ENCODE measurements around the gene POLG.

POLG gene

DNA sequence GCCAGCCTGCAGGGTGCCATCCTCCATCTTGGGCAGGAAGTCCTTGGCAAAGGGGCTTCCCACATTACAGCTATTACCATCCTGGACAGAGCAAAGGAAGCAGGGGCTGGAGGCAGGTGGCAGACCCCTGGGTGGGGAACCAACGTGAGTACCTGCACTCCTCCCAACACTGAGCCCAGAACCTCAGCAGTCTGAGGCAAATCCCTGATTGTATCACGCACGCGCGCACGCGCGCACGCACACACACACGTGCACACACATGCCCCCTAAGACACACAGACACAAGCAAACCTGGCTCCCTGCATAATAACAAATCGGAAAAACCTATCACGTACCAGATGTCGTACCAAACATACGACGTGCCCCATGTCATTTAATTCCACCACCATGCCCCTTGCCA, 11.8 kb downstream of the POLG start:
- TF ChIP-seq, protein P1, sequence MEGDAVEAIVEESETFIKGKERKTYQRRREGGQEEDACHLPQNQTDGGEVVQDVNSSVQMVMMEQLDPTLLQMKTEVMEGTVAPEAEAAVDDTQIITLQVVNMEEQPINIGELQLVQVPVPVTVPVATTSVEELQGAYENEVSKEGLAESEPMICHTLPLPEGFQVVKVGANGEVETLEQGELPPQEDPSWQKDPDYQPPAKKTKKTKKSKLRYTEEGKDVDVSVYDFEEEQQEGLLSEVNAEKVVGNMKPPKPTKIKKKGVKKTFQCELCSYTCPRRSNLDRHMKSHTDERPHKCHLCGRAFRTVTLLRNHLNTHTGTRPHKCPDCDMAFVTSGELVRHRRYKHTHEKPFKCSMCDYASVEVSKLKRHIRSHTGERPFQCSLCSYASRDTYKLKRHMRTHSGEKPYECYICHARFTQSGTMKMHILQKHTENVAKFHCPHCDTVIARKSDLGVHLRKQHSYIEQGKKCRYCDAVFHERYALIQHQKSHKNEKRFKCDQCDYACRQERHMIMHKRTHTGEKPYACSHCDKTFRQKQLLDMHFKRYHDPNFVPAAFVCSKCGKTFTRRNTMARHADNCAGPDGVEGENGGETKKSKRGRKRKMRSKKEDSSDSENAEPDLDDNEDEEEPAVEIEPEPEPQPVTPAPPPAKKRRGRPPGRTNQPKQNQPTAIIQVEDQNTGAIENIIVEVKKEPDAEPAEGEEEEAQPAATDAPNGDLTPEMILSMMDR (IDR thresholded peaks at IDR 0.05; ENCODE audit: borderline replicate concordance, insufficient read depth, low read depth, low read length): no peak

DNA sequence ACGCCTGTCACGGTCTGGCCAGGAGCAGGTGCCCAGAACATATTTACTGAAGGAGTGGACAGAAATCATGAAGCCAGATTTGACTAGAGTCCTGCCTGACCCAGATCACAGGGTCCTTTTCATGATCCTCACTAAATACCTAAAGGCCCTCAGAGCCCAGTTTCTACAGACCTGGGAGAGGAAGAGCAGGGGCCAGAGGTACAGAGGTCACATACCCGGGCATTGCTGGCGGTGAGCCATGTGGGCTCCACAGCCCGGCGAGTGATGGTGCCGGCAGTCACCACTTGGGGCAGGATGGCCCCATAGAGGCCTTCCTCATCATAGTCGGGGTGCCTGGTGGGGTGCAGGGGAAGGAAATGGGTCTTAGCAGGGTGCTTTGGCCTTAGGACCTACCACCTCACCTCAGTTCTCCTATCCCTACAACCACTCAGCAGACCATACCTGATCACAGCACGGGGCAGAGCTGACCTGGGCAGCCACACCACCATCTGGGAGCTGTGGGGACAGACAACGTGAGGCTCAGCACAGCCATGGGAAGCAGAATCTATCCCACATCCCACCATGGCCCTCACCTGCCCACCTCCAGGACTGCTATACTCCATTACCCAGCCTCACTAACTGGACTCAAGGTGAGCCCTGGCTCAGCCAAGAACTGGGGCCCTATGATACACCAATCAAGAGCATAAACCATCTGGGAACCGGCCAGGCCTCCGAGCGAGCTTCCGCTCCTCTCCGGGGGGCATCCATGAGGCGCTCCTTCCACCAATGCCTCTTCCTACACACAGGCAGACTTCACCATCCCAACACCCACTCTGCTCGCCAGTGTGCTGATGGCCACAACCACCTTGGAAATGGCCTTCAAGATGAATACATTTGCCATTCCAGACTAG, 12.9 kb downstream of the POLG start:
- TF ChIP-seq, protein P1 (IDR thresholded peaks at IDR 0.05; ENCODE audit: borderline replicate concordance, insufficient read depth, low read depth, low read length): 0 out of 2 replicates have a peak, but pooled peaks have one; percentile 27
- H3K4me3 ChIP-seq (ENCODE audit: low read depth, low read length): no peak overlapping the region

More for the DNA sequence above, 11.8 kb downstream of the POLG start:
- H3K4me3 ChIP-seq (ENCODE audit: low read depth, low read length): no peak overlapping the region

DNA sequence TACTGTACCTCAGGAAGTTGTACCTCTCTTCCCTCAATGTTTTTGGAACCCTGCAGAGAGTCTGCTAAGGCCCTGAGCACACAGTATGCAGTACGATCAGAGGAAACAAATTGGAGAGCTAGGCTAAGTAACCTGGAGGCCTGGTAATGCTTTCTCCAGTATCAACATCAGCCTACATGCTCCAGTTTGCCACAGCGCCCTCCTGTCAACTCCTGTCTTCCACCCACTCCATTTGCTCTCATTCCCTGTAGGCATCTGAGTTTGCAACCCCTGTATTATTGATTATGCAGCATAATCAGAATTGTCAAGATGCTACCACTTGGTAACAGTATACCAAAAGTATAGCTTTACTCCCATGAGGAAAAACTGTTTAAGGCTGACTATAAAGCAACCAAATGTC, 14.4 kb downstream of the POLG start:
- TF ChIP-seq, protein P1 (IDR thresholded peaks at IDR 0.05; ENCODE audit: borderline replicate concordance, insufficient read depth, low read depth, low read length): no peak
- H3K4me3 ChIP-seq (ENCODE audit: low read depth, low read length): no peak overlapping the region

DNA sequence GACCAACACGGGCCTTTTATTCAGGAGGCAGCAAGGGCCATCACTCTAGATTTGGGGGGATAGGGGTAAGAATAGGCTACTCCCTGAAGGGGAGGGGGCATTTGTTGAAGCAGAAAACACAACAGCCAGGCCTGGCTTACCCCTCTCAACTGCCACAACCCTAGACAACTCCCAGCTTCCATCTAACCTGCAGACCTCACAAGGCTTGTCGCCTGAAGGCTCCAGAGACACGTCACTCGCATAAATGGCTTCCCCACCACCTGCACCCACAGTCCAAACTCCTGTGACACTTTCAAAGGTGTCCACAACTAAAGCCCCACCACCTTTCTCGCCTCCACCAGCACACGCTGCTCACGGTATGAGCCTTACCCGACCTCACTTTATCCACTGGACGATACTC, 14.9 kb downstream of the POLG start:
- TF ChIP-seq, protein P1 (IDR thresholded peaks at IDR 0.05; ENCODE audit: borderline replicate concordance, insufficient read depth, low read depth, low read length): no peak
- H3K4me3 ChIP-seq (ENCODE audit: low read depth, low read length): no peak overlapping the region

DNA sequence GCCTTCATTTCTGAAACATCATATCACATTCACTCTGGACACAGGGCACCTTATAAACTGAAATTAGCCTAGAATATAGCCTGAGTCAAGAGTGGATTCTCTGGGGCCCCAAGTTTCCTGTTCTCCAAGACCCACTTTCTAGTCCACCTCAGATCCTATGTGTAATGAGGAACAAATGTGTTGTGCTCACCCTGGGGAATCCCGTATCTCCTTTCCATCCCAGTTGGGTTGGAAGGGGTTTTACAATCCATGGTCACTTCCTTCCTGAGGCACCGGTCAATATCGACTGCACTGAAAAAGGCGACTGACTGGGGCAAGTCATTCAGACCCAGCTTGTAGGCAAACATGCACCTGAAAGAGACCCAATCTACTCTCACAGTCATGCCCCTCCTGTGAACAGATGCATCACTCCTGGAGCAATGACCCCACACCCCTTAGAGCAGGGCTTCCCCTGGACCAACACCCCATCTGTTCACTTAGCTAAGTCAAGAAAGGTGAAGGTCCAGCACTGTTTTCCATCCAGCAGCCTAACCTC, 17.4 kb downstream of the POLG start:
- TF ChIP-seq, protein P1 (IDR thresholded peaks at IDR 0.05; ENCODE audit: borderline replicate concordance, insufficient read depth, low read depth, low read length): no peak
- H3K4me3 ChIP-seq (ENCODE audit: low read depth, low read length): no peak overlapping the region

DNA sequence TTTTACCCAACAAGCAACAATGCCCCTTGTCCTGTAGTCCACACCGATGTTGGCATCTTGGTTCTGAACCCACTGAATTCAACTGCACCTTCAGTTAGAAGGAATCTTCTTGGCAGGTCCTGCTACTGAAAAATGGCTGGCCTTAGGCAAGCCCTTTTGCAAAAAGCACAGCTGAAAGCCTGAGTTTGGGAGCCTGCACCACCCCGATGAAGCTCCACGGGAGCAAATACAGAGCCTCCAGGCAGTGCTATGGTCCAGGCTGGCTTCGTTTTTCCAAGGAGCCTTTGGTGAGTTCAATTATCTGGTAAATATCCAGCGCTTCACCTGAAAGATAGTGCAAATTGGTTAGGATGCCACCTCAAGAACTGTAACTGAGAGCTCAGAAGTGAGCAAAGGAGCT, 18.1 kb downstream of the POLG start:
- TF ChIP-seq, protein P1 (IDR thresholded peaks at IDR 0.05; ENCODE audit: borderline replicate concordance, insufficient read depth, low read depth, low read length): no peak
- H3K4me3 ChIP-seq (ENCODE audit: low read depth, low read length): no peak overlapping the region

Measured in GM12875 (cell line).